Astrocyte of the cerebellum (primary cell): ENCODE measurements around the gene CCDC106.

ENCODE experiments used
- DNase-seq: peaks from one replicate; pipeline ENCODE4 v3.0.0-alpha.2; 2011; ENCODE audit warnings: low read depth
- H3K4me3 ChIP-seq: 2 replicates; pipeline ENCODE4 v1.5.1; 2011; ENCODE audit warnings: mild to moderate bottlenecking, low read depth, low read length, moderate library complexity
- in situ Hi-C: cut with HindIII; loops from 2 replicates; pipeline ENCODE4 v1.10.0; 2017; ENCODE audit warnings: low sequenced_read_pairs
- TF ChIP-seq, protein P1 (sequence below): IDR thresholded peaks from 2 replicates; pipeline ENCODE4 v1.5.1; 2012; ENCODE audit warnings: low read length, low read depth, moderate library complexity, mild to moderate bottlenecking; ENCODE audit errors: missing control alignments

Gene CCDC106

GRCh38 chr19:55605637-55606470, 42.2 kb upstream of the CCDC106 start, which contains the start of gene ZNF865:
TSS of gene ZNF865 (plus strand) at chr19:55605647. CDS start at chr19:55613619, 7,972 bp downstream.
- H3K4me3 ChIP-seq, result peak within 1 kb of the TSS; percentile 93
- peak; percentile 78 for DNase-seq
- TF ChIP-seq, protein P1, sequence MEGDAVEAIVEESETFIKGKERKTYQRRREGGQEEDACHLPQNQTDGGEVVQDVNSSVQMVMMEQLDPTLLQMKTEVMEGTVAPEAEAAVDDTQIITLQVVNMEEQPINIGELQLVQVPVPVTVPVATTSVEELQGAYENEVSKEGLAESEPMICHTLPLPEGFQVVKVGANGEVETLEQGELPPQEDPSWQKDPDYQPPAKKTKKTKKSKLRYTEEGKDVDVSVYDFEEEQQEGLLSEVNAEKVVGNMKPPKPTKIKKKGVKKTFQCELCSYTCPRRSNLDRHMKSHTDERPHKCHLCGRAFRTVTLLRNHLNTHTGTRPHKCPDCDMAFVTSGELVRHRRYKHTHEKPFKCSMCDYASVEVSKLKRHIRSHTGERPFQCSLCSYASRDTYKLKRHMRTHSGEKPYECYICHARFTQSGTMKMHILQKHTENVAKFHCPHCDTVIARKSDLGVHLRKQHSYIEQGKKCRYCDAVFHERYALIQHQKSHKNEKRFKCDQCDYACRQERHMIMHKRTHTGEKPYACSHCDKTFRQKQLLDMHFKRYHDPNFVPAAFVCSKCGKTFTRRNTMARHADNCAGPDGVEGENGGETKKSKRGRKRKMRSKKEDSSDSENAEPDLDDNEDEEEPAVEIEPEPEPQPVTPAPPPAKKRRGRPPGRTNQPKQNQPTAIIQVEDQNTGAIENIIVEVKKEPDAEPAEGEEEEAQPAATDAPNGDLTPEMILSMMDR, result peak; percentile 91
- in situ Hi-C loops, result loop anchor here (10.0 to 25.0 kb wide), 2 partner anchors 251 to 1144 kb away; partner anchors contain the start of genes CDC42EP5, COX6B2 and LENG9

DNA sequence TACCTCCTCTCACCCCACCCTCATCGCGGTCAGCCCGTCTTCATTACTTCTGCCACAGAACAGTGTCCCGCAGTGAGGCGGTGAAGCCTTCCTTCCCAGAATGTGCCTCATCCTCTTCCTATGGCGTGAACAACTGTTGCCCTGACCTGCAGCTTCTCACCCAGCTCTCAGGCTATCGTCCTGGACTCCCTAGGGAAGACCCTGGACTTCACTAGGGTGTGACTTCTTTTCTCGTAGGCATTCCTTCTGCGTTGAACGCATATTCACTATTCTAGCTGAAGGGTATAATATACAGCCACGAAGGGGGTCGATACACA, 41.6 kb upstream of the CCDC106 start:
- in situ Hi-C loops, result loop anchor here (10.0 to 25.0 kb wide), 2 partner anchors 252 to 1144 kb away; partner anchors contain the start of genes CDC42EP5, COX6B2 and LENG9
- H3K4me3 ChIP-seq, result peak overlapping the region; percentile 93
- TF ChIP-seq, protein P1, result no peak
- no peak for DNase-seq

GRCh38 chr19:55606817-55607216, 41.2 kb upstream of the CCDC106 start:
- no peak for DNase-seq
- peak overlapping the region; percentile 93 for H3K4me3 ChIP-seq
- in situ Hi-C loops, result loop anchor here (10.0 to 25.0 kb wide), 2 partner anchors 252 to 1145 kb away; partner anchors contain the start of genes CDC42EP5, COX6B2 and LENG9
- TF ChIP-seq, protein P1, result no peak

DNA sequence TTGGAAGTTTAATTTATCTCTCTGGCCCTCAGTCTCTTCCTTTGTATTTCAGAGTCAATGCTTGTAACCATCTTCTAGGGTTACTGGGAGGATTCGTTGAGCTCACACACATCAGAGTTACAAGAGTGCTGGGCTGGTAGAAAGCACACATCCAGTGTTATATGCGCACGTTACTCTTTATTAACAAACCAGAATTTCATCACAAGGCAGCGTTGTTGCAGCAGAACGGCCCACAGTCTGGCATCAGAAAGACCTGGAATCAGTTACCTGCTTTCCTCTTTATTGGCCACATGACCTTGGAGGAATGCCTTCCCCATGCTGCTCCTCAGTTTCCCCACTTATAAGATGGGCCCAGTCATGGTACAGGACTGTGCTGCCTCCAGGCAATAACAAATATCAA, 38.7 kb upstream of the CCDC106 start:
- TF ChIP-seq, protein P1, result no peak
- no peak overlapping the region for H3K4me3 ChIP-seq
- no peak for DNase-seq
- in situ Hi-C loops, result loop anchor here (10.0 to 25.0 kb wide), 2 partner anchors 255 to 1147 kb away; partner anchors contain the start of genes CDC42EP5, COX6B2 and LENG9

DNA sequence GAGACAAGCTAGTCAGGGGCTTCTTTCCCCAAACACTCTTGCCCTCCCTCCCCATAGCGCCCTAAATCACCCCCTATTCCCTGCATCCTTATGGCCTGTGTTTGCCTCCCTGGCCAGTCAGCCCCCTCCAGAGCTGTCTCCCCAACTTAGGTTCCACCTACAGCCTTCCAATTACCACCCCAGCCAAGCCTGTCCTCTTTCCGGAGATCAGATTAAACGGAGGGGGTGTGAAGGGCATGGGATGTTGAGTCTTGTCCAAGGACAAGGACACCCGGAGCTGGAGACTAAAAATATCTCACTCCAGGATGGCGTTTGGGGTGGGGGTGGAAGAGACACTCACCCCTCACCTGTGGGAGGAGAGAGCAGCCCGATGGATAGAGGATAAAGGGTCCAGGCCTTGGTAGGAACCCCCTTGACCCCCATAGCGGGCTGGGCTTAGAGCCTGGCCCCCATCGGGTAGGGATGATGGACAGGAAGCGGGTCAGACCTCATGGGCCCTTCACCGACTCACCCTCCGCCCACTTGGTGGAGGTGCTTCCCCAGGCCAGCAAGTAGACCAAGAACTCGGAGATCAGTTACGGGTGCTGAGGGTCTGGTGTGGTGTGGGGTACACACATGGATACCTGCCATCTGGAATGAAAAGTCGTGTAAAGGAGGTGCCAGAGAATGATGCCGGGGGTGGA, 36.6 kb upstream of the CCDC106 start:
- no peak overlapping the region for H3K4me3 ChIP-seq
- TF ChIP-seq, protein P1, result no peak
- in situ Hi-C loops, result loop anchor here (25.0 kb wide), 1 partner anchor 1149 kb away; the partner anchor contains the start of genes CDC42EP5 and LENG9
- no peak for DNase-seq

DNA sequence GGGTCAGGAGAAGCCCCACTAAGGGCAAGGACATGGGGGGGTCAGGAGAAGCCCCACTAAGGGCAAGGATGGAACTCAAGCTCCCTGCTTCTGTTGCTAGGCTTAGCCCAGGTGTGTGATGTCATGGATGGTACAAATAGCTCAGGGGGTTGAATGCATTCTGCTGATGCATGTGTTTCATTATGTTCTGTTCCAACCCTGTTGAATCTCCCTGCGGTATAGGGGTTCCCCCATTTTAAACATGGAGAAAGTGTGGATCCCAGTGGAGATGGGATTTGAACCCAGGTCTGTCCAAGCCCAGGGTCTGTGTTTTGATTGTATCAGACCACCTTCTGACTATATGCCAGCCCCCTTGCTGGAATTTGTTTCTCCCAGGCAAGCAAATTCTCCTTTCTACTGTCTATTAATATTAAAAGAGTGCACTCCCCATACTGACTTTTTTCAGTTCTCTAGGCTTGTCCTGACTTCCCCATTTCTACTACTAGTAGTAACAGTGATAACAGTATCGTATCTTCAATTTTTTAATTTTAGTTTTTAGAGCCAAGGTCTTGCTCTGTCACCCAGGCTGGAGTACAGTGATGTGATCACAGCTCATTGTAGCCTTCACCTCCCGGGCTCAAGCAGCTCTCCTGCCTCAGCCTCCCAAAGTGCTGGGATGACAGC, 35.9 kb upstream of the CCDC106 start:
- DNase-seq, result no peak
- no peak overlapping the region for H3K4me3 ChIP-seq
- TF ChIP-seq, protein P1, result no peak
- in situ Hi-C loops, result loop anchor here (25.0 kb wide), 1 partner anchor 1150 kb away; the partner anchor contains the start of genes CDC42EP5 and LENG9
